Karpas-422 (cell line): ENCODE measurements around the gene ENTR1. TPM values are rescaled to one million over a fixed set of nuclear protein-coding genes. Genes with fewer than 3 reads are reported as not detected.
"Not testable (repeated sequence)": the region's sequence is repeated elsewhere in the genome, so short reads cannot be mapped to it uniquely, and the experiment has no call there.

Source experiments
- DNase-seq: peaks from one replicate; pipeline ENCODE4 v3.0.0-alpha.2; 2015
- H2AFZ ChIP-seq: fragments of 200-600 bp; sonication (generic); 2 replicates; pipeline ENCODE4 v1.6.1; 2014; ENCODE audit warnings: antibody characterized with exemption, low read length, mixed read lengths
- H3K27ac ChIP-seq: fragments of 200-600 bp; sonication (generic); 2 replicates; pipeline ENCODE4 v1.5.1; 2014; ENCODE audit warnings: mild to moderate bottlenecking, low read length, moderate library complexity
- H3K27me3 ChIP-seq: fragments of 200-600 bp; sonication (generic); 2 replicates; pipeline ENCODE4 v1.6.1; 2014; ENCODE audit warnings: low read length, mixed read lengths
- H3K36me3 ChIP-seq: fragments of 200-600 bp; sonication (generic); 2 replicates; pipeline ENCODE4 v1.6.1; 2014; ENCODE audit warnings: low read length, mixed read lengths; ENCODE audit not compliant: insufficient read depth
- H3K4me1 ChIP-seq: fragments of 200-600 bp; sonication (generic); 2 replicates; pipeline ENCODE4 v1.6.1; 2014; ENCODE audit warnings: mild to moderate bottlenecking, low read length, mixed read lengths
- H3K4me2 ChIP-seq: fragments of 200-600 bp; sonication (generic); 2 replicates; pipeline ENCODE4 v1.6.1; 2014; ENCODE audit warnings: low read length, low read depth, mild to moderate bottlenecking; ENCODE audit not compliant: poor library complexity, severe bottlenecking
- H3K4me3 ChIP-seq: fragments of 200-600 bp; sonication (generic); 2 replicates; pipeline ENCODE4 v1.5.1; 2014; ENCODE audit warnings: mild to moderate bottlenecking, antibody characterized with exemption, low read length, mixed read lengths
- H3K79me2 ChIP-seq: fragments of 200-600 bp; sonication (generic); 2 replicates; pipeline ENCODE4 v1.6.1; 2014; ENCODE audit warnings: mild to moderate bottlenecking, low read length, mixed read lengths
- H3K9ac ChIP-seq: fragments of 200-600 bp; sonication (generic); 2 replicates; pipeline ENCODE4 v1.6.0; 2014; ENCODE audit warnings: low read length
- H3K9me2 ChIP-seq: fragments of 200-600 bp; sonication (generic), shearing (Covaris generic); replicated peaks from 2 replicates; pipeline ENCODE4 v1.6.0; 2014; ENCODE audit warnings: mild to moderate bottlenecking, low read length, moderate library complexity; ENCODE audit not compliant: insufficient read depth
- H3K9me3 ChIP-seq: fragments of 300-700, 200-600 bp; sonication (generic); 2 replicates; pipeline ENCODE4 v1.6.1; 2014; ENCODE audit warnings: low read length, mixed read lengths
- H4K20me1 ChIP-seq: fragments of 200-600 bp; sonication (generic); 2 replicates; pipeline ENCODE4 v1.6.1; 2014; ENCODE audit warnings: mild to moderate bottlenecking, antibody characterized with exemption, low read length, low read depth; ENCODE audit not compliant: insufficient read depth
- total RNA-seq: library from RNA; depleted of rRNA; stranded (reverse); fragments of >200 nt; shearing (Covaris generic); gene quantifications from 2 replicates; pipeline ENCODE4 v1.2.3, GENCODE V29; 2014; ENCODE audit warnings: low replicate concordance

The ENTR1 gene
- total RNA-seq, 1 experiment from 2014 or later, result 65.5 TPM

DNA sequence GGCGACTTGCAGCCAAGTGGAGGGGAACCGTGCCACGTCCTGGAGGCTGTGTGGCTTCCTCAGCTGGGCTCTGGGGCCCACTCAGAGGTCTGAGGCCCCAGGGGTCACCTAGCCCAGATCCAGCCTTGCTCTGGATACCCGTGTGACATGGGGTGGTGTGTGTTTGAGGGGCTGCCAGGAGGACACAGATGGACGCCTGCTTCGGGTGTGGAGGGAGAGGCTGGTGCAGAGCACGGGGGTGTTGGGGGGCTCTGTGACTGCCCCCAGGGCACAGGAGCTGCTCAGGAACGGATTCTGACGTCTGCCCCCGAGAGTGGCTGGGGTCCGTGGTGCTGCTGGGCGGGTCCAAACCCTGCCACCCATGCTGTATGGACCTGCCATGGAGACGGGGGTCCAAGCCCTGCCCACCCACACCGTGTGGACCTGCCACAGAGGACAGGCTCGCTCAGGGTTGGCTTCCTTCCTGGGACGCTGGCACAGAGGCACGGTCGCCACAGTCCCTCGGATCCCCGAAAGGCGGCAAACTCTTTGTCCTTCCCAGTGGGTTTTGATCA, 18.7 kb upstream of the ENTR1 start:
- H3K9me3 ChIP-seq, result no peaks in the 10 kb centered on the region
- DNase-seq, result no peak
- H2AFZ ChIP-seq, result no peak overlapping the region
- H3K4me2 ChIP-seq, result no peak overlapping the region
- no peak overlapping the region for H3K27ac ChIP-seq
- H3K9me2 ChIP-seq, result no peaks in the 10 kb centered on the region
- H3K4me1 ChIP-seq, result no peaks in the 10 kb centered on the region
- H3K9ac ChIP-seq, result no peak overlapping the region
- no peaks in the 10 kb centered on the region for H3K27me3 ChIP-seq
- no peaks in the 10 kb centered on the region; the same call in 1 of the 2 replicates for H3K79me2 ChIP-seq
- H3K4me3 ChIP-seq, result no peak overlapping the region
- H3K36me3 ChIP-seq, result no peaks in the 10 kb centered on the region
- H4K20me1 ChIP-seq, result no peaks in the 10 kb centered on the region

GRCh38 chr9:136426787-136427186, 16.4 kb upstream of the ENTR1 start:
- Histone ChIP-seq H3K9ac (no peak overlapping the region), H4K20me1 (no peaks in the 10 kb centered on the region), H3K27me3 (no peaks in the 10 kb centered on the region), H3K9me2 (no peaks in the 10 kb centered on the region), H3K27ac (no peak overlapping the region), H3K4me3 (no peak overlapping the region), H3K9me3 (no peaks in the 10 kb centered on the region), H3K4me1 (no peaks in the 10 kb centered on the region), H2AFZ (no peak overlapping the region), H3K79me2 (no peaks in the 10 kb centered on the region), H3K36me3 (no peaks in the 10 kb centered on the region), H3K4me2 (no peak overlapping the region)
- no peak for DNase-seq

DNA sequence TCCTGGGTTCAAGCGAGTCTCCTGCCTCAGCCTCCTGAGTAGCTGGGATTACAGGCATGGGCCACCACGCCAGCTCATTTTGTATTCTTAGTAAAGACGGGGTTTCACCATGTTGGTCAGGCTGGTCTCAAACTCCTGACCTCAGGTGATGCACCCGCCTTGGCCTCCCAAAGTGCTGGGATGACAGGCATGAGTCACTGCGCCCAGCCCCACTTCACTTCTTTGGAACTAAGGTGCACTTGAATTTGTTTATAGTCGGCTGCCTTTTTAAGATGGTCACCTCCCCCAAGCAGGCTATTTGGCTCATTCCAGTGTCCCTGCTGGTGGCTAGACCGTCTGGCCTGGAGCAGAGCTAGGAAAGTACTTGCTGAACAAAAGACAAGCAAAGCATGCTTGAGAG, 15.0 kb upstream of the ENTR1 start:
- H3K4me2 ChIP-seq, DNase-seq, H3K27me3 ChIP-seq, H3K9me2 ChIP-seq, H3K4me1 ChIP-seq, H3K36me3 ChIP-seq, H3K9me3 ChIP-seq, H3K27ac ChIP-seq, H2AFZ ChIP-seq, H4K20me1 ChIP-seq, H3K4me3 ChIP-seq, H3K9ac ChIP-seq, H3K79me2 ChIP-seq: not testable (repeated sequence)

DNA sequence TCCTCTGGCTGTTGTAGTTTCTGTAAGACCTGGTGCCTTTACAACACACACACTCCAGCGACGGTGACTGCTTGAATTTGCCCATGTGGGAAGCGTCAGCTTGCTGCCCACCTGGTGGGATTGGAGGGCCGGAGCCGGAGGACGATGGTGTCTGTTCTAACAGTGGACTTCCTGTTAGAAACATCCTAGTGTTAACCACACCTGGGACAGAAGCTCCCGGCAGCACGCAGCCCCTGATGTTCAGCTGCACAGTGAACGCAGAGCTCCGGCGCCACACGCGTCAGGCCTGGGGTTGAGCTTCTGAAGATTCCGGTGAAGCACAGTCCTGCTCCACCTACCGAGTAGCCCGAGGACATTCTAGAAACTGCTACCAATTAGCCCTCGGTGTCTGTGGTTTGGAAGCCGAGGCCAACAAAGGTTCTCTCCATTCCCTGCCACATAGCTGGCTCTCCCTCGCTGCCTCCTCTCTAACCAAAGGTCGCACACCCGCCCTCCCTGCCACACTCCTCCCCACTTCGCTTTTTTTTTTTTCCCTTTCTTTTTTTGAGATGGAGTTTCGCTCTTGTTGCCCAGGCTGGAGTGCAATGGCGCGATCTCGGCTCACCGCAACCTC, 14.4 kb upstream of the ENTR1 start:
- Histone ChIP-seq H2AFZ (no peak overlapping the region), H3K36me3 (no peaks in the 10 kb centered on the region), H3K4me3 (no peak overlapping the region), H3K9me3 (no peaks in the 10 kb centered on the region), H4K20me1 (no peaks in the 10 kb centered on the region), H3K27me3 (no peaks in the 10 kb centered on the region), H3K9ac (no peak overlapping the region), H3K27ac (no peak overlapping the region), H3K4me2 (no peak overlapping the region), H3K4me1 (no peaks in the 10 kb centered on the region), H3K79me2 (no peaks in the 10 kb centered on the region), H3K9me2 (no peaks in the 10 kb centered on the region)
- DNase-seq, result no peak

DNA sequence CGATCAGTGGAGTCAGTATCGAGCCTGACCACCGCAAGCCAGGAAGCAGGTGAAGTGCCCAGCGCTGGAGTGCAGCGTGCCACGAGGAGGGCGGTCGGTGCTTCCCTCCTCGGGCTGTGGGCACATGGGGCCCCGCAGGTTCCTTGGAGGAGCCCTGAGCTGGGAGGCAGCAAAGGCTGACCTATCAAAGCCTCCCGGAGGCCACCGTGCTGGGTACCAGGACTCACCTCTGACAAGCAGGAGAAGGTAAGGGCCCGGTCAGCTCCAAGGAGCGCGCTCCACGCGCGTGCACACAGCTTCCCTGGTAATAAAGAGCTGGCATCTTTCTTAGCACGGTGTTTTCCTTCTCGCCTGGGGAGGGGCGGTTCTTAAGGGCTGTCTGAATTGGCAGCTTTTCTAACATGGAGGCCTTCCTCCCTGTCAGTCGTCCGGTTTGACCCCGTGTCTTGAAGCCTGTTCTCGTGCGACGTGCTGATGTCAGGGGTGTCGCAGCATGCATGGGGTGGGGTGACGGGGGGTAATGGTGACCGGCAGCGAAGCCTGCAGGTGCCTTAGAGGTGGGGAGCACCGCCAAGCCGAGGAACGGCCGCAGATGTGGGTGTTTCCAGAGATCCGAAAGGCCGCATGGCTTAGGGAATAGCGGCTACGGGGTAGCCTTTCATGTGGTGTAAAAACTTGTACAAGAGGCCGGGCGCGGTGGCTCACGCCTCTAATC, 13.2 kb upstream of the ENTR1 start:
- H2AFZ ChIP-seq, result no peak overlapping the region
- H3K9ac ChIP-seq, result no peak overlapping the region
- H3K79me2 ChIP-seq, result no peaks in the 10 kb centered on the region
- H3K4me2 ChIP-seq, result no peak overlapping the region
- no peak overlapping the region for H3K27ac ChIP-seq
- no peaks in the 10 kb centered on the region for H3K9me2 ChIP-seq
- no peaks in the 10 kb centered on the region for H3K36me3 ChIP-seq
- no peaks in the 10 kb centered on the region for H3K4me1 ChIP-seq
- no peaks in the 10 kb centered on the region for H4K20me1 ChIP-seq
- no peak for DNase-seq
- no peaks in the 10 kb centered on the region for H3K27me3 ChIP-seq
- no peaks in the 10 kb centered on the region for H3K9me3 ChIP-seq
- H3K4me3 ChIP-seq, result no peak overlapping the region

DNA sequence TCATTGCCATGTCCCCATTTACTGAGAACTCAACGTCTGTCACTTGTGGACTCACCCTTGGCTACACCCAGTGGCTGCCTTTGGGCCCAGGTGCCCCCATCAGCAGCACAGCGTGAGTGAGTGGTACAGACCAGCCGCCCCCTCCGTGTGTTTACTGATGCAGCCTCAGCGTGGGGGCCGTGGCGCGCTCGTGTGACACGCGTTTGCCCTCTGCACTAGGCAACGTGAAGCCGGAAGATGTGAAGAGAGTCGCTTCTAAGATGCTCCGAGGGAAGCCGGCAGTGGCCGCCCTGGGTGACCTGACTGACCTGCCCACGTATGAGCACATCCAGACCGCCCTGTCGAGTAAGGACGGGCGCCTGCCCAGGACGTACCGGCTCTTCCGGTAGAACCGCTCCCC, 12.5 kb upstream of the ENTR1 start:
- Histone ChIP-seq H2AFZ (no peak overlapping the region), H3K9ac (no peak overlapping the region), H3K36me3 (no peaks in the 10 kb centered on the region), H3K4me3 (no peak overlapping the region), H3K4me2 (no peak overlapping the region), H3K27ac (no peak overlapping the region), H3K9me3 (no peaks in the 10 kb centered on the region), H3K79me2 (no peaks in the 10 kb centered on the region), H3K9me2 (no peaks in the 10 kb centered on the region), H3K4me1 (no peaks in the 10 kb centered on the region), H4K20me1 (no peaks in the 10 kb centered on the region), H3K27me3 (no peaks in the 10 kb centered on the region)
- DNase-seq, result no peak

GRCh38 chr9:136421791-136422190, 11.4 kb upstream of the ENTR1 start:
- DNase-seq, result no peak
- no peak overlapping the region for H3K27ac ChIP-seq
- H3K27me3 ChIP-seq, result no peaks in the 10 kb centered on the region
- no peaks in the 10 kb centered on the region for H3K9me2 ChIP-seq
- H3K9ac ChIP-seq, result no peak overlapping the region
- 0 out of 2 replicates have a peak, but pooled peaks cover 2% of the 10 kb centered on the region for H3K36me3 ChIP-seq
- no peaks in the 10 kb centered on the region for H3K9me3 ChIP-seq
- H2AFZ ChIP-seq, result no peak overlapping the region
- H4K20me1 ChIP-seq, result no peaks in the 10 kb centered on the region
- H3K4me1 ChIP-seq, result no peaks in the 10 kb centered on the region
- H3K4me2 ChIP-seq, result no peak overlapping the region
- H3K4me3 ChIP-seq, result no peak overlapping the region
- H3K79me2 ChIP-seq, result no peaks in the 10 kb centered on the region

DNA sequence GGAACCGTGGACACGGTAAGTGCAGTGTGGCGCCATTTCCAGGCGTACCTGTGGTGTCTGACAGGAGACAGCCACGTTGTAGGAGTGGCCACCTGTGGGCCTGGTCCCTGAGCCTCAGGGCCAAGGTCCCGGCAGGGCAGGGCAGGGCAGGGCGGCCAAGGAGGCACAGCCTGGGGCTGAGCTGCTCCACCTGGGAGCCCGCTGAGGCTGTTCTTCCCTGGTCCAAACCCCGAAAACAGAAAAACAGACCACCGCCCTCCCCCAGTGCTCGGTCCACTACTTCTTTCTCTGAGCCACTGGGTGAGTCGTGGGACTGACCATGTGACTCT, 8.6 kb upstream of the ENTR1 start:
- Histone ChIP-seq H4K20me1 (no peaks in the 10 kb centered on the region), H3K4me2 (no peak overlapping the region), H3K4me3 (no peak overlapping the region), H2AFZ (no peak overlapping the region), H3K27ac (no peak overlapping the region), H3K27me3 (no peaks in the 10 kb centered on the region), H3K9me3 (no peaks in the 10 kb centered on the region), H3K79me2 (no peaks in the 10 kb centered on the region), H3K36me3 (peaks cover 5% of the 10 kb centered on the region; the same call in 1 of the 2 replicates), H3K4me1 (no peaks in the 10 kb centered on the region), H3K9me2 (no peaks in the 10 kb centered on the region), H3K9ac (no peak overlapping the region)
- no peak for DNase-seq
